Measurements from ENCODE around the gene HMGB3. TPM values are rescaled to one million over a fixed set of nuclear protein-coding genes. Genes with fewer than 3 reads are reported as not detected.

Gene HMGB3
- total and polyA plus RNA-seq, 2 donors (not counting 1 experiment from before 2014, with no cell fraction given): 0.51 to 1.6 TPM

GRCh38 chrX:151000861-151001331 lies 17.8 kb downstream of the HMGB3 start:
- no peaks in the 10 kb centered on the region for H3K4me1 ChIP-seq (ENCODE audit: control insufficient read depth in 2 of 2, insufficient read depth in 2 of 2, low read length in 2 of 2)
- ChIA-PET POLR2A (no interaction called here), CTCF (no interaction called here)
- intact Hi-C loops (cut with micrococcal nuclease): no loop called here
- H3K4me1 Mint-ChIP-seq: no peaks in the 10 kb centered on the region
- H3K27me3 Mint-ChIP-seq: no peaks in the 10 kb centered on the region
- H3K4me3 ChIP-seq (ENCODE audit: control extremely low read depth in 1 of 5, extremely low read depth in 1 of 5, insufficient read depth in 1 of 5, low read depth in 2 of 5, low read length in 4 of 5): no peak overlapping the region
- H4K20me1 ChIP-seq (ENCODE audit: control insufficient read depth, insufficient read depth, low read length, poor library complexity, severe bottlenecking): no peaks in the 10 kb centered on the region
- ATAC-seq (ENCODE audit: low read depth): no peak
- no peaks in the 10 kb centered on the region for H3K36me3 ChIP-seq (replicated peaks in 1 of 2; ENCODE audit: control extremely low read depth in 1 of 2, control insufficient read depth in 1 of 2, extremely low read depth in 1 of 2, insufficient read depth in 2 of 2, low read length in 1 of 2)
- WGBS (ENCODE audit: insufficient coverage): 80% methylated on average over 1 of the region's 5 CpGs
- TF ChIP-seq EZH2 (IDR thresholded peaks at IDR 0.05; ENCODE audit: borderline replicate concordance, insufficient read depth, low read depth, low read length, poor library complexity, severe bottlenecking) (no peak), CTCF (IDR thresholded peaks at IDR 0.05) (no peak)
- no peak overlapping the region for H3K27ac Mint-ChIP-seq
- H3K27me3 ChIP-seq (replicated peaks in 1 of 4; ENCODE audit: control extremely low read depth in 1 of 4, control insufficient read depth in 3 of 4, insufficient read depth in 4 of 4, low read length in 3 of 4): no peaks in the 10 kb centered on the region
- H3K4me3 Mint-ChIP-seq: no peak overlapping the region
- no peak for DNase-seq
- no peaks in the 10 kb centered on the region for H3K79me2 ChIP-seq (ENCODE audit: control insufficient read depth, insufficient read depth, low read length)
- no peaks in the 10 kb centered on the region for H3K9me3 Mint-ChIP-seq (ENCODE audit: insufficient read depth)
- H3K4me2 ChIP-seq (replicated peaks; ENCODE audit: low read depth, low read length, poor library complexity, severe bottlenecking): no peak overlapping the region
- no peaks in the 10 kb centered on the region for H3K9me3 ChIP-seq (ENCODE audit: control extremely low read depth in 1 of 3, control insufficient read depth in 2 of 3, insufficient read depth in 1 of 3, low read length in 2 of 3)
- no peak overlapping the region for H3K27ac ChIP-seq (ENCODE audit: low read length in 2 of 2)
- no peak overlapping the region for H3K9ac ChIP-seq (ENCODE audit: low read length)
- no peak overlapping the region for H2AFZ ChIP-seq (ENCODE audit: insufficient read depth, low read depth, low read length, poor library complexity, severe bottlenecking)

- no CpG with 5 or more reads among the region's 1 CpG for WGBS (ENCODE audit: insufficient coverage)
- H3K27me3 ChIP-seq (replicated peaks in 1 of 4; ENCODE audit: control extremely low read depth in 1 of 4, control insufficient read depth in 3 of 4, insufficient read depth in 4 of 4, low read length in 3 of 4): no peaks in the 10 kb centered on the region
- H4K20me1 ChIP-seq (ENCODE audit: control insufficient read depth, insufficient read depth, low read length, poor library complexity, severe bottlenecking): no peaks in the 10 kb centered on the region
- H3K36me3 ChIP-seq (replicated peaks in 1 of 2; ENCODE audit: control extremely low read depth in 1 of 2, control insufficient read depth in 1 of 2, extremely low read depth in 1 of 2, insufficient read depth in 2 of 2, low read length in 1 of 2): no peaks in the 10 kb centered on the region
- no peak overlapping the region for H3K4me2 ChIP-seq (replicated peaks; ENCODE audit: low read depth, low read length, poor library complexity, severe bottlenecking)
- no peak overlapping the region for H3K4me3 Mint-ChIP-seq
- no peaks in the 10 kb centered on the region for H3K4me1 Mint-ChIP-seq
- no peak overlapping the region for H2AFZ ChIP-seq (ENCODE audit: insufficient read depth, low read depth, low read length, poor library complexity, severe bottlenecking)
- no peak overlapping the region for H3K9ac ChIP-seq (ENCODE audit: low read length)
- intact Hi-C loops (cut with micrococcal nuclease): no loop called here
- H3K79me2 ChIP-seq (ENCODE audit: control insufficient read depth, insufficient read depth, low read length): no peaks in the 10 kb centered on the region
- CTCF ChIA-PET: no interaction called here
- TF ChIP-seq EZH2 (IDR thresholded peaks at IDR 0.05; ENCODE audit: borderline replicate concordance, insufficient read depth, low read depth, low read length, poor library complexity, severe bottlenecking): no peak
- no peak for TF ChIP-seq CTCF (IDR thresholded peaks at IDR 0.05)
- no peaks in the 10 kb centered on the region for H3K4me1 ChIP-seq (ENCODE audit: control insufficient read depth in 2 of 2, insufficient read depth in 2 of 2, low read length in 2 of 2)
- no peaks in the 10 kb centered on the region for H3K27me3 Mint-ChIP-seq
- no peaks in the 10 kb centered on the region for H3K9me3 ChIP-seq (ENCODE audit: control extremely low read depth in 1 of 3, control insufficient read depth in 2 of 3, insufficient read depth in 1 of 3, low read length in 2 of 3)
- no peak overlapping the region for H3K27ac ChIP-seq (ENCODE audit: low read length in 2 of 2)
- POLR2A ChIA-PET: no interaction called here
- H3K9me3 Mint-ChIP-seq (ENCODE audit: insufficient read depth): no peaks in the 10 kb centered on the region
- H3K4me3 ChIP-seq (ENCODE audit: control extremely low read depth in 1 of 5, extremely low read depth in 1 of 5, insufficient read depth in 1 of 5, low read depth in 2 of 5, low read length in 4 of 5): no peak overlapping the region
- ATAC-seq (ENCODE audit: low read depth) (no peak), DNase-seq (no peak)
- H3K27ac Mint-ChIP-seq: no peak overlapping the region
Measured at GRCh38 chrX:151004085-151004484, 20.9 kb downstream of the HMGB3 start.
